ENCODE data around the gene RPS19.

GRCh38 chr19:41811036-41811435, 49.0 kb upstream of the RPS19 start:
- TF ChIP-seq CTCF (IDR thresholded peaks at IDR 0.05) = no peak
- no peak for TF ChIP-seq POLR2AphosphoS5 (IDR thresholded peaks at IDR 0.05; ENCODE audit: low read depth, low read length)
- TF ChIP-seq REST (IDR thresholded peaks at IDR 0.05; ENCODE audit: insufficient read depth in 1 of 2, low read depth in 2 of 2, low read length in 1 of 2) = no peak
- no peak for TF ChIP-seq SIN3A (IDR thresholded peaks at IDR 0.05; ENCODE audit: borderline replicate concordance, insufficient read depth, low read depth, low read length)
